Smooth muscle cell of the brain vasculature (primary cell): Measurements from ENCODE around the gene C11orf68.

Source experiments
- DNase-seq: peaks from one replicate; pipeline ENCODE4 v3.0.0-alpha.2; 2012; ENCODE audit warnings: low read depth, low spot score

The C11orf68 gene

DNA sequence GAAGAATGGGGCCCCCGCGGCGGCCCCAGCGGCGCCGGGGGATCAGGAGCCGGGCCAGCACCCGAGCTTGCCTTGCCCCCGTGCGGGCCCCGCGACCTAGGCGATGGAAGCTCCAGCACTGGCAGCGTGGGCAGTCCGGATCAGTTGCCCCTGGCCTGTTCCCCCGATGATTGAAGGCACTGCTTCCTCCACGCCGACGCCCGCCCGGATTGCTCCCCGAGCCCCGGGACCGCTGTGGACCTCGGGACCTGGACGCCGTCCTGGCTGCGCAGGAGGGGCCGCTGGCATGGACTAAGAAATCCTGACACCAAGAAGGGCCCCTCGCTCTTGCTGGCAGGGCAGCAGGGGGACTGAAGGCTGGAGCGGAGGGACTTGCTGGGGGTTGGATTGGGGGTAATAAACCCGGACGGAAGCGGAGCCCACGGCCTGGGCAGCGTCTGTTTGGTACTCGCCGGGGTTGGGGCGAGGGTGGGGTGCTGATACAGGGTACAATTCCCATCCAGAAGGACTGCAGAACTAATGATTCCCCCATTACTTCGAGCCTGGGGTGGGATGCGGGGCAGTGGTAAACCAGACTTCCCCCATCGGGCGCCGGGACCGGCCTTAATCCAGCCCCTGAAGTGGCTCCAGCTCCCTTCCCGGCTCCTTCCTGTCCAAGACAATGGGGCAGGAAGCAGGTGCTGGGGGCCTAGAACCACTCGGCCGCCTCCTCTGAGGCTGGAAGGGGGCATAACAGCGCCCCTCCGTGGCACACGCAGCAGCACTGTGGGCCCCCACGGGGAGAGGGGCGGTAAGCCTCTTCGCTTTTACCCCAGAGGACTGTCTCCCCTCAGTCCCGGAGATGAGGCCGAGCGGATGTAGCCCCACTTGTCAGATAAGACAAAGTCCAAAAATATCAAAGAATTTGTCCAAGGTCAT is 27.4 kb downstream of the C11orf68 start:
- no peak for DNase-seq

GRCh38 chr11:65890324-65891218 is 28.3 kb downstream of the C11orf68 start, which contains the start of gene CCDC85B:
Gene CCDC85B (plus strand): TSS chr11:65890673. CDS start chr11:65890784, 111 bp downstream.
- peak; percentile 92 for DNase-seq

DNA sequence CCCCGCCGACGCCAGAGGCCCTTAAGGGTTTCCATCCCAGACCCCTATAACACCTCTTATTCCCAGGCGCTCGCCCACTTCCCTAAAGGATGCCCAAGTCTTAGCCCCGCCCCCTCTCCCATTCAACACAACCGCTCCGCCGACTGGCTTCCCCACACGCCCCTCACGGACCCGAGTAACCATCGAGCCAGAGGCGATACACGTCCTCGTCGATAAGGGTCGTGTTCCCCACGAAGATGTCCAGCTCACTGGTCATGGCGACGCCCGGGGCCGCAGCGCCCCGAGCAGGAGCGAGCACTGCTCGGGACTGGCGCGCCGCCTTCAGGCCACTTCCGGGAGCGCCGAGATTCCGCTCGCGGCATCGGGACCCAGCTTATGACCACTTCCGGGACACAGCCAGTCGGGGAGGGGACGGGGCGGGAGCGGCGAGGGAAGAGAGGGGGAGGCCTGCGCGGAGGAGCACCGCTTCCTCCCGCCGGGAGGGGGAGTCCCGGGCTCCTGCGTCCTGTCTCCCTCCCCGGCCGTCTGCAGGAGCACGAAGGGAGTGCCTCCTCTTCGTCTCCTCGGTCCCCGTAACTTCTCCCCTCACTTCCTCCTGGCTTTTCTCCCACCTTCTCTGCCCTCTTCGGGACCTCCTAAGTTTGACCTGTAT is 30.6 kb downstream of the C11orf68 start, which contains the start of gene FIBP:
TSS of gene FIBP (minus strand) at position 309 of the 652 bp plus-strand sequence. CDS start at position 256, 53 bp downstream.
- peak; percentile 96 for DNase-seq

DNA sequence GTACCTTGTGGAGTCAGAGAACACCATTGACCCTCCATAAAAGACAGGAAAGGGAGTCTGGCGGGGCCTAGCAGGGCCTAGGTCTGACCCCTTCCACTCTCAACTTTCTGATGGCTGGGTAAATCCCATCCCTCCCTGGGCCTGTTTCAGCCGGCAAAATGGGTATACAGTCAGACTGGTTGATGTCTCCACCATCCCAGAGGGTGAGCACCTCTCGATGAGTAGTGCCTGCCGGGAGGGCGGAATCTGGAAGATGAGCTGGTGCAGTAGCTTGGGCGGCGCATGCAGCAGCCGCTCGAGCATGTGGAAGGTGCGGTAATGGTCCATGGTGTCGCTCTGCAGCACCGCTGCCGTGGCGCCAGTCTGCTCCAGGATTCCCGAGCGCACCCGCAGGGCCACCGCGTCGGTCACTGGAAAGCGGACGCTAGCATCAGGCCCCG is 31.1 kb downstream of the C11orf68 start:
- no peak for DNase-seq

DNA sequence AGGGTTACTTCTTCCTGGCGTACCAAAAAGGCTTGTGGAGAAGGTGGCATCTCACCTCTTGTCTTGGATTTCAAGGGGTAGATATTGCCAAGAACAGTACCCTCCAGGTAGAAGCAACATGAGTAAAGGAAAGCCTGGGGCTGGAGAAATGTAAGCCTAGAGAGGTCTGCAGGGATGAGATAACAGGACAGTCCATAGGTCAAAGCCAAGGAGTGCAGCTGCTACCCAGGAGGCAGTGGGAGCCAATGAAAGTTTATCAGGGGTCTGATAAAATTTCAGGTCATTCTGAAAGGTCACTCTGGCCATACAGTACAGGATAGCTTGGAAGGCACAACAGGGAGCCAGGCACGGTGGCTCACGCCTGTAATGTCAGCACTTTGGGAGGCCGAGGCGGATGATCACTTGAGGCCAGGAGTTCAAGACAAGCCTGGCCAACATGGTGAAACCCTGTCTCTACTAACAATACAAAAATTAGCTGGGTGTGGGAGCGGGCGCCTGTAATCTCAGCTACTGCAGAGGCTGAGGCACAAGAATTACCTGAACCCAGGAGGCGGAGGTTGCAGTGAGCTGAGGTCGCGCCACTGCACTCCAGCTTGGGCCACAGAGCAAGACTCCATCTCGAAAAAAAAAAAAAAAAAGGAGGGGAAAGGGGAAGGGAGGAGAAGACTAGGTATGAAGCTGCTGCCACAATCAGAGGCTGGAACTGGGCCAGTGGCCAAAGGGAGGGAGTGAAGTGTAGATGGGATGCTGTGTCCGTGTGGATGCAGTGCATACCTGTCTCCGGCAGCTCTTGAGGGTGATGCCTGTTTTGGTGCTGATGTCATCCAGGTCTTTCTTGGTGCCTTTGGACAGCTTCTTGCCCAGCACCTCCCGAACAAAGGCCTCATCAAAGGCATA is 31.8 kb downstream of the C11orf68 start:
- no peak for DNase-seq

DNA sequence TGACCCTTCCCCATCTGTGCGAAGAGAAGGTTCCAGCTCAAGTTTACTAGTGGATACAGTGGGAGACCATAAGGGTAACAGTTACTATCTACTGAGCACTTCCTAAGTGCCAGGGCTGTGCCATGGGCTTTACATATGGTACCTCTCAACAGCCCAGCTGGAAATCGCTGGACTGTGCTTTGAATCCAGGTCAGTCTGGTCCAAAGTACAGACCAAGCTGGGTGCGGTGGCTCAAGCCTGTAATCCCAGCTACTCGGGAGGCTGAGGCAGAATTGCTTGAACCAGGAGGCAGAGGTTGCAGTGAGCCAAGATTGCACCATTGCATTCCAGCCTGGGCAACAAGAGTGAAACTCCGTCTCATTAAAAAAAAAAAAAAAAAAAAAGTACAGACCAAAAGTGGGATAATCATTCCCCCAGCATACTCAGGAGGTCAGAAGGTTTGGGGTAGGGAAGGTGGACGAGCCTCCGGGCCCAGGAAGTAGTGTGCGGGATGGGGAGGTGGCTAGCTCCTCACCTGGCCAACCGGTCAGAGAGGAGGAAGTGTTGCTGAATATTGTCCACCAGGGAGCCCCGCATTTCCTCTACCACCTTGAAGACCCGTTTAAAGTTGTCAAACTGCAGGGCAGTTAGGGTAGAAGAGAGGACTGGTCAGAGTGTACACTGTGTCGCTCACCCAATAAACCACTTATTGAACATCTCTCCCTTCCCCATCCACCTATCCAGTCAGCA is 32.9 kb downstream of the C11orf68 start:
- no peak for DNase-seq

DNA sequence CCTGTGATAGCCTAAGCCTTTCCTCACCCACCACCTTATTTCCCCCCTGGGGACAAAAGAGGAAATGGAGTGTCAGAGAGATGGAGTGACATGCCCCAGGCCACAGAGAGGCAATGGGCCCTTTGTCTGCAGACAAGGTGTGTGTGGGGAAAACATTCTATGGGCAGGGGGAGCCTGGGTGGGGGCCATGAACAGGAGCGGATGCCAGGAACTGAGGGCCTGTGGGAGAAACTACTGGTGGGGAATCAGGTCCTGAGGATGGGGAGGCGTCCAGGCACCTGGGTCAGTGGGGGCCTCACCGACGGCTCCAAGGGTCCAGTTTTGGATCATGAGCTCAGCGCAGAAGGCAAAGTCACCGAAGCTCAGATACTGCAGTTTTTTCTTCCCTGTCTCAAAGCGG is 33.6 kb downstream of the C11orf68 start:
- DNase-seq = no peak

GRCh38 chr11:65884716-65885092 is 34.2 kb downstream of the C11orf68 start:
- DNase-seq = no peak

DNA sequence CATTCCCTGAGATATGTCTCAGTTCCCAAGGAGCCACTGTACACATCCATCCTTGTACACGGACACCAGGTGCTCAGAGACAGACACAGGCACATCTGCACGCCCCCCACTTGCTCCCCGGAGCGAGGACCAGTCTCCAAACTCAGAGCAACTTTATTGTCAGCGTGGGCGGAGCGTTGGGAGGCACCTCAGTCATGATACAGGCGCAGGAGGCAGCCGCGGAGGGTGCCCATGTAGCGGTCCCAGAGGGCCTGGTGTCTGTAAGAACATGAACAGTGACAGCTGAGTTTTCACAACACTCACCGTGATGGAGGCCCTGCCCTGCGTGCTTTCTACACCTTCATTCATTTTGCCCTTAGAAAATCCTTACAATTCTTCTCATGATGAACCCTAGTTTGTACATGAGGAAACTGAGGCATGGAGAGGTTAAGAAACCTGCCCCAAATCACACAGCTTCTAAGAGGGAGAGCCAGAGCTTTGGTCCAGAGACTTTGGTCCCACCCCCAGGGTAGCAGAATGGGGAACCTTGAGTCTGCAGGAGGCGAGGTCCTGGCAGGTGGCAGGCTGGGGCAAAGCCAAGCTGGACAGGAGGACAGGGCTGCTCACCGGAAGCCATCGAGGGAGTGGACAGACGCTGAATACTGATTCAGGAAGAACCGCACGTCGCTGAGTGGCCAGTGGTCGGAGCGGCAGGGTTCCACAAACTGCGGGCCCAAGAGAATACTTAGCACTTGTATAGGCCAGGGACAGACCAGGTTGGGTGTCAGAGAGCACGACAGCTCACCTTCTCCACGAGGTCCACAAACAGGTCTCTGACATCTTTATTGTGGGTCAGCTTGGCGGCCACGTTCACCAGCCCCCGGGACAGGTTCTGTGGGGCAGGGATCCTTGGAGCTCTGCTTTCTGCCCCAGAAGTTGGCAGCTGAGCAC is 34.8 kb downstream of the C11orf68 start:
- DNase-seq = no peak

DNA sequence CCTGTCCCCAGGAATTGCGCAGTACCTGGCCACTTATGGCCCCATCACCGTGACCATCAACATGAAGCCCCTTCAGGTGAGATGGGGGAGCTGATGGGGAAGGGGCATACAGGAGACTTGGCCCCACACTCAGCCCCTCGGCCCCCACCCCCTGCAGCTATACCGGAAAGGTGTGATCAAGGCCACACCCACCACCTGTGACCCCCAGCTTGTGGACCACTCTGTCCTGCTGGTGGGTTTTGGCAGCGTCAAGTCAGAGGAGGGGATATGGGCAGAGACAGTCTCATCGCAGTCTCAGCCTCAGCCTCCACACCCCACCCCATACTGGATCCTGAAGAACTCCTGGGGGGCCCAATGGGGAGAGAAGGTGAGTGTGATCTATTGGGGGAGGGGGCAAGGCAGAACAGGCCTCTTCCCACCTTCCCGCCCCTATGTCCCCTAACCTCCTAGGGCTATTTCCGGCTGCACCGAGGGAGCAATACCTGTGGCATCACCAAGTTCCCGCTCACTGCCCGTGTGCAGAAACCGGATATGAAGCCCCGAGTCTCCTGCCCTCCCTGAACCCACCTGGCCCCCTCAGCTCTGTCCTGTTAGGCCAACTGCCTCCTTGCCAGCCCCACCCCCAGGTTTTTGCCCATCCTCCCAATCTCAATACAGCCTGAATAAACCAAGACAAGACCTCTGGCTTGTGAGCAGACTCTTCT is 35.7 kb downstream of the C11orf68 start:
- no peak for DNase-seq

GRCh38 chr11:65882120-65883057 is 36.5 kb downstream of the C11orf68 start:
- DNase-seq = no peak

DNA sequence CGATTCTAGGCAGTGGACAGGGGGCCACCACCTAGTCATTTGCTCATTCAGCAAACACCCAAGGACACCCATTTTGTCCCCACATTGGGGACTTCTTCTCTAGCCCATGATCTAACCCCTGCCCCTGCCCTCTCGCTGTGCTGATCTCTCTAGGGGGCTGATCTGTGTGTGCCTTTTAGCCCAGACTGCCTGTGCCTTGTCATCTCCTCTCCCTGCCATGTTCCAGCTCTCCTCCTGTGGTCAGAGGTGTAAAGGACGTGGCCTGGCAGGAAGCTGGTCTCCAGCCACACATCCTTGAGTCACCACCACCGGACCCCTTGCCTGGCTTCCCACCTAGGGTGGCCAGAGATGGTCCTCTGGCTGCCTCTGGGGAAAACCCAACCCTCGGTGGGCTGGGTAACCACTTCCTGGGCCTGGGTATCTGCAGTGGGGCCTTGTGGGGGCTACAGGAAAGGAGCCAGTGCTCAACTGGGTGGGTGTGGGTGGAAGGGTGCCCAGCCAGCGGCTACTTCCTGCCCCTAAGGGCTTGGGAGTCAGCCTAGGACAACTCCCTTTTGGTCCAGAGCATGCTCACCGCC is 37.9 kb downstream of the C11orf68 start:
- DNase-seq = no peak

GRCh38 chr11:65880027-65880426 is 38.8 kb downstream of the C11orf68 start:
- DNase-seq = no peak

- no peak for DNase-seq
Observed at GRCh38 chr11:65879617-65880016, 39.2 kb downstream of the C11orf68 start, which contains the start of gene CTSW. Gene CTSW (plus strand): TSS chr11:65879837. CDS start chr11:65879855, 18 bp downstream.

- DNase-seq = no peak
Observed at GRCh38 chr11:65873318-65874156, 45.3 kb downstream of the C11orf68 start.
